WERI-Rb-1 (cell line): ENCODE data around the gene KDM8.
"Not testable (repeated sequence)": the region's sequence is repeated elsewhere in the genome, so short reads cannot be mapped to it uniquely, and the experiment has no call there.

Experiments used
- DNase-seq: peaks from one replicate; pipeline ENCODE4 v3.0.0-alpha.2; 2020
- H3K27ac ChIP-seq: fragments of 250-450 bp; sonication (Bioruptor Pico); 2 replicates; pipeline ENCODE4 v1.5.1; 2020; ENCODE audit warnings: mild to moderate bottlenecking, moderate library complexity
- H3K27me3 ChIP-seq: fragments of 250-450 bp; sonication (Bioruptor Pico); 2 replicates; pipeline ENCODE4 v1.5.1; 2021; ENCODE audit warnings: mild to moderate bottlenecking, low read depth, moderate library complexity; ENCODE audit not compliant: insufficient read depth, severe bottlenecking
- H3K36me3 ChIP-seq: fragments of 250-450 bp; sonication (Bioruptor Pico); 2 replicates; pipeline ENCODE4 v1.5.1; 2020; ENCODE audit warnings: mild to moderate bottlenecking, moderate library complexity
- H3K4me3 ChIP-seq: 2 replicates; pipeline ENCODE4 v1.5.1; 2011; ENCODE audit warnings: low read depth, mild to moderate bottlenecking, control low read depth, low read length
- H3K9me3 ChIP-seq: fragments of 250-450 bp; sonication (Bioruptor Pico); 2 replicates; pipeline ENCODE4 v1.5.1; 2021; ENCODE audit warnings: mild to moderate bottlenecking, moderate library complexity; ENCODE audit not compliant: severe bottlenecking
- TF ChIP-seq, protein P1 (sequence below): IDR thresholded peaks from 2 replicates; pipeline ENCODE4 v1.5.1; 2011; ENCODE audit warnings: low read depth, mild to moderate bottlenecking, control low read depth, inconsistent platforms, low read length

KDM8 gene

DNA sequence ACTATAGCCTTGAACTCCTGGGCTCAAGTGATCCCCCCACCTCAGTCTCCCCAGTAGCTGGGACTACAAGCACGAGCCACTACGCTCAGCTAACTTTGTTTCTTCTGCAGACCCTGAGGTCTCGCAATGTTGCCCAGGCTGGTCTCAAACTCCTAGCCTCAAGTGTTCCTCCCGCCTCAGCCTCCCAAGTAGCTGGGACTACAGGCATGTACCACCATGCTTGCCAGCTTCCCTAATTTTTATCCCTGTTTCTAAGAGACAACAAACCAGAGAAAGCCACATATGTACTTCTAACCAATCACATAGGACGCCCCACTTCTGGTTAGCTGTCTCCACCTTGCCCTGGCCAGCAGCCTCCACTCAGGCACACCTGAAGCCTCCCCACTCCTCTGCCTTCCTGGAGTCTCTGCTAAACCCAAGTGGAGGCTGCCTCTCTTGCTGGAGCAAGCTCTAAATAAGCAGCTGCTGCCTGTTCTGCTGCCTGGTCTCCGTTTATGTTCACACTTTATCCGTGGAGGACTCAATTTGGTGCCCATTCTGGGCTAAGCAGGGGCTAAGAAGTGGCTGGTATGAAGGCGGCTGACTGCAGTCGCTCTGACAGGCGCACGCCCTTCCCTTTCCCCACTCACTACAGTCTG is 40.5 kb downstream of the KDM8 start:
- Histone ChIP-seq H3K27ac (no peak overlapping the region), H3K4me3 (no peak overlapping the region), H3K36me3 (no peaks in the 10 kb centered on the region), H3K27me3 (no peaks in the 10 kb centered on the region), H3K9me3 (no peaks in the 10 kb centered on the region)
- no peak for DNase-seq
- TF ChIP-seq, protein P1, sequence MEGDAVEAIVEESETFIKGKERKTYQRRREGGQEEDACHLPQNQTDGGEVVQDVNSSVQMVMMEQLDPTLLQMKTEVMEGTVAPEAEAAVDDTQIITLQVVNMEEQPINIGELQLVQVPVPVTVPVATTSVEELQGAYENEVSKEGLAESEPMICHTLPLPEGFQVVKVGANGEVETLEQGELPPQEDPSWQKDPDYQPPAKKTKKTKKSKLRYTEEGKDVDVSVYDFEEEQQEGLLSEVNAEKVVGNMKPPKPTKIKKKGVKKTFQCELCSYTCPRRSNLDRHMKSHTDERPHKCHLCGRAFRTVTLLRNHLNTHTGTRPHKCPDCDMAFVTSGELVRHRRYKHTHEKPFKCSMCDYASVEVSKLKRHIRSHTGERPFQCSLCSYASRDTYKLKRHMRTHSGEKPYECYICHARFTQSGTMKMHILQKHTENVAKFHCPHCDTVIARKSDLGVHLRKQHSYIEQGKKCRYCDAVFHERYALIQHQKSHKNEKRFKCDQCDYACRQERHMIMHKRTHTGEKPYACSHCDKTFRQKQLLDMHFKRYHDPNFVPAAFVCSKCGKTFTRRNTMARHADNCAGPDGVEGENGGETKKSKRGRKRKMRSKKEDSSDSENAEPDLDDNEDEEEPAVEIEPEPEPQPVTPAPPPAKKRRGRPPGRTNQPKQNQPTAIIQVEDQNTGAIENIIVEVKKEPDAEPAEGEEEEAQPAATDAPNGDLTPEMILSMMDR, result no peak

DNA sequence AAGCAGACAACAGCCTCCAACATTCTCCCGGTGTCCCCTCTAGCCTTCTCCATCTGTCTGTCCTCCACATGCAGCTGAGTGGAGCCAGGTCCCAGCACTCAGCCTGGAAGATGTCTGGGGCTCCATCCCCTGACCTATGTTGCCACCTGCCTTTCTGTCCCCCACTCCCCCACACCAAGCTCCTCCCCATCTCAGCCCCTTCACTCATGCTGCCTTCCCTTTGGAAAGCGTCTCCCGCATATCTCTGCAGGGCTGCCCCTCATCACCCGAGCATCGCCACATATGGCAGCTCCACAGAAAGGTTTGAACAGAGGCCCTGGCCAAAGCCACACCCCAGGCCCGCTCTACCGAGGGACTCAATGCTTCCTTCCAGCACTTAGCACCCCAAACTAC is 41.0 kb downstream of the KDM8 start:
- Histone ChIP-seq H3K27ac (no peak overlapping the region), H3K4me3 (no peak overlapping the region), H3K36me3 (no peaks in the 10 kb centered on the region), H3K9me3 (no peaks in the 10 kb centered on the region), H3K27me3 (no peaks in the 10 kb centered on the region)
- no peak for DNase-seq
- TF ChIP-seq, protein P1, result no peak

DNA sequence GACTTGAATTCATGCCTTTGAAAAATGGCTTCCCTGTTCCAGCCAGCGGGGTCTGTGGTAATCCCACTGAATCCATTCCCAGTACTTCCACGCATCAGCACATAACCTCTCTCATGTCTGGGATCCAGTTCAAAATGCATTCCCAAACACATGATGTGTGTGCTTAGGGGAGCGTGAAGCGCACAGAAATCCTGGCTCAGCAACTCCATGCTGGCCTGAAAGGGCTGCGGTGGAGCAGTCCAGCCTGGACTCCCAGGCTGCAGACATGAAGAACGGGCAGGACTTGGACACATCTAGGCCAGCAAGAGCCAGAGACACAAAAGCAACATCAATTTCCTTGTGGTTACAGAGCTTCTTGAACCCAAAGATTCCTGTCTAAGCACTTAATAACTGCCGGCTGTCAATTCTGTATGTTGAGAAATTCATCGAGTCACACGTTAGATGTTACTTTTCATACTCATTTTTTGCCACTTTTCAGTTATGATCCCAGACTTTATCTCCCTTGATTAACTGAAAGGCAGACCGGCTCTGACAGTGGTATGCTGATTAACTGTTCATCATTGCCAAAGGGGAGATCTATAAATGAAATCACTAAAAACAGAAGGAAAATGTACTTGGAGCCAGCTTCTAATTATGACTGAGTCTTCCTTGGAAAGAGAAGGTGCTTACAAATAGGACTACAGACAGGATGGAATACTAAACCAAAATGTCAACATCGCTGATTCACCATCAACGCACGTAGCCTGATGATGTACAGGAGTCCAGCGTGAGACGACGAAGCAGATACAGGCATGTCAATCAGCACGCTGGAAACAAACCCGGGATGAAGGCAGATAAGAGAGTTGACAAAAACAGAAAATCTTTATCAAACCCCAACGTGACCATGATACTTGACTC is 42.2 kb downstream of the KDM8 start:
- Histone ChIP-seq H3K27ac (no peak overlapping the region), H3K9me3 (no peaks in the 10 kb centered on the region), H3K27me3 (no peaks in the 10 kb centered on the region), H3K4me3 (no peak overlapping the region), H3K36me3 (no peaks in the 10 kb centered on the region)
- TF ChIP-seq, protein P1, result no peak
- no peak for DNase-seq

DNA sequence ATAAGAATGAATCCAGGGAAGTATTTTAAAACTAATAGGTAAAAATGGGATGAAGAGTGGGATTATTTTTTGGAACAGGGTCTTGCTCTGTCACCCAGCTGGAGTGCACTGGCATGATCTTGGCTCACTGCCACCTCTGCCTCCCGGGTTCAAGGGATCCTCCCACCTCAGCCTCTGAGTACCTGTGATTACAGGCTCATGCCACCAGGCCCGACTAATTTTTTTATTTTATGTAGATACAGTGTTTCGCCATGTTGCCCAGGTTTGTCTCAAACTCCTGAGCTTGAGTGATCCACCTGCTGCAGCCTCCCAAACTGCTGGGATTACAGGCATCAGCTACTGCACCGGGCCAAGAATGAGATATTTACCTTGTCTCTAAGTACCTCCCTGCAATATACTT is 43.1 kb downstream of the KDM8 start:
- no peaks in the 10 kb centered on the region for H3K36me3 ChIP-seq
- no peak overlapping the region for H3K4me3 ChIP-seq
- no peak overlapping the region for H3K27ac ChIP-seq
- DNase-seq, result no peak
- TF ChIP-seq, protein P1, result no peak
- no peaks in the 10 kb centered on the region for H3K9me3 ChIP-seq
- H3K27me3 ChIP-seq, result no peaks in the 10 kb centered on the region

DNA sequence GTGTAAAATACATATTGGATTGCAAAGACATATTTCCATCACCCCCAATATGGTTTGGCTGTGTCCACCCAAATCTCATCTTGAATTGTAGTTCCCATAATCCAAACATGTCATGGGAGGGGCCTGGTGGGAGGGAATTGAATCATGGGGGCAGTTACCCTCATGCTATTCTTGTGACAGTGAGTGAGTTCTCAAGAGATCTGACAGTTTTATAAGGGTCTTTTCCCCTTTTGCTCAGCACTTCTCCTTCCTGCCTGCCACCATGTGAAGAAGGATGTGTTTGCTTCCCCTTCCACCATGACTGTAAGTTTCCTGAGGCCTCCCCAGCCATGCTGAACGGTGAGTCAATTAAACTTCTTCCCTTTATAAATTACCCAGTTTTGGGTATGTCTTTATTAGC is 43.8 kb downstream of the KDM8 start:
- H3K9me3 ChIP-seq, H3K27me3 ChIP-seq, H3K36me3 ChIP-seq, H3K27ac ChIP-seq, DNase-seq, H3K4me3 ChIP-seq: not testable (repeated sequence)

DNA sequence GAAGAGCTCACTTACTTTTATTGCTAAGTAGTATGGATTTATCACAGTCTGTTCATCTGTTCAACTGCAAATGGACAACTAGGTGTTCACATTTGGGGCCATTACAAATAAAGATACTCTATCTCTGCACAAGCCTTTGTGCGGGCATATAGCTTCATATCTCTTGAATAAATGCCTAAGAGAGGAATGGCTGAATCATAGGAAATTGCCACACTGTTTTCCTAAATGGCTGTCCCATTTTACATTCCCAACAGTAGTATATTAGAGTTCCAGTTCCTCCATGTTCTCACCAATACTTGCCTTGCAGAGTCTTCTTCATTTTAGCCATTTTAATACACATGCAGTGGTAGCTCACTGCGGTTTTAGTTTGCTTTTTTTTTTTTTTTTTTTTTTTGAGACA is 44.7 kb downstream of the KDM8 start:
- H3K36me3 ChIP-seq, result no peaks in the 10 kb centered on the region
- DNase-seq, result no peak
- no peaks in the 10 kb centered on the region for H3K27me3 ChIP-seq
- H3K4me3 ChIP-seq, result no peak overlapping the region
- H3K27ac ChIP-seq, result no peak overlapping the region
- TF ChIP-seq, protein P1, result no peak
- no peaks in the 10 kb centered on the region for H3K9me3 ChIP-seq

DNA sequence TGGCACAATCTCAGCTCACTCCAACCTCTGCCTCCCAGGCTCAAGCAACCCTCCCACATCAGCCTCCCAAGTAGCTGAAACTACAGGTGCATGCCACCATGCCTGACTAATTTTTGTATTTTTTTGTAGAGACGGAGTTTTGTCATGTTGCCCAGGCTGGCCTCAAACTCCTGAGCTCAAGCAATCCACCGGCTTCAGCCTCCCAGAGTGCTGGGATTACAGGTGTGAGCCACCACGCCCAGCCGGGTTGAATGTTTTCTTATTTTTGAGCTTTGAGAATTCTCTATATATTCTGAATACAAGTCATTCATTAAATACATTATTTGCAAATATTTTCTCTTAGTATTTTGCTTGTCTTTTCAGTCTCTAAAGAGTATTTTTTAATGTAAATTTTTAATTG is 45.6 kb downstream of the KDM8 start:
- DNase-seq, H3K4me3 ChIP-seq, H3K27me3 ChIP-seq, H3K36me3 ChIP-seq, H3K27ac ChIP-seq, H3K9me3 ChIP-seq: not testable (repeated sequence)
